ENCODE results near the gene GREM2.

The GREM2 gene

GRCh38 chr1:240609527-240610060, 2.4 kb downstream of the GREM2 start:
- DNase-seq = no peak

- no peak for DNase-seq
These were observed 3.2 kb downstream of the GREM2 start for GRCh38 chr1:240608707-240609106.

DNA sequence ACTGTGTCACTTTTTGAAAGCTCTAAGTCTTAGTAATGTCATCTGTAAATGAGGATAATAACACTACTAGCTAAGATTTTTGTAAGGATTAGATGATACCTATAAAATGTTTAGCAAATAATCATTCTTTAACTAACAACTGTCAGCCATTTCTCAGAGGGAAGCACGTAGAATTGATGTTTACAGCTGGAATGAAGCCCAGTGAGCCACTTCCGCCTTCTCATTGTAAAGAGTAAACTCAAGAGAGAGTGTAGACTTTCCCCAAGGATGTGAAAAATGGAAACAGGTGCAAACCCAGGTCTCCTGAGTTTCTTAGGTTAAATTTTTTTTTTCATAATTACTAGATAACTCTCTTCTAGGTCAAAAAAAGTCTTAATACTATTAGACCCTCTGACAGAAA, 4.9 kb downstream of the GREM2 start:
- DNase-seq = no peak

- DNase-seq = no peak
These were observed 9.8 kb downstream of the GREM2 start for GRCh38 chr1:240602189-240602588.

DNA sequence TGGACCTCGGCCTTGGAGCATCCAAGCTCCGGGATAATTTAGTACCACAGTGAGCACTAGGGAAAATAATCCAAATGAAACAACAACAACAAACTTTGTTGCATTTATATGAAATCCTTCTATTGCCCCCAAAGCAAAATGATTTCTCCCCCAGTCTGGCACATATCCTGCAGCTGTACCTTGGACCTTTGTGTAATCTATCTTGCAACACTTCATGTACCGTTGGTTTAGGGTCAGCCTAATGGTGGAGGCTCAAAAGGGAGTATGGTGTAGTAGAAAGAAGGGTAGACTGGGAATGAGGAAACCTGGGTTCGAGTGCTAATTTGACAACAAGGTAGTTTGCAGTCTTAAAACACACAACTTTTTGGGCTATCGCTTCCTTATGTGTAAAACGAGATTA, 12.1 kb downstream of the GREM2 start:
- DNase-seq = no peak

DNA sequence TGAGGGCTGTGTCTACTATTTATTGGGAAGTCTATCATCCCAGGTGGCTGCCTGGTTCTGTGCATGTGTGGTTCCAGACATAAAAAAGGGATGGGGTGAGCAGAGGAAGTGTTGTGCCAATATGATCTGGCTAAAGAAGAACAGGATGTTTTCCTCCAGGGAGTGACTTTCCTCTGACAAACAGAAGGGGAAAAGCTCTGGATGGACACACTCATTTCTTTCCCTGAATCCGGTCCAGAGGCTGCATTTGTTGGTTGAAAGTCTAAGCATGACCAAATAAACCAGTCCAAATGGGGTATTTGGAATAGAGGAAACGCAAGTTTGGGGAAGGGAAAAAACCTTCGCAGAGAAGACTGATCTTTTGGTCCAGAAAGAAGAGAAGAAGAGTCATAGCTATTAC, 12.7 kb downstream of the GREM2 start:
- DNase-seq = no peak

GRCh38 chr1:240598216-240599001, 13.5 kb downstream of the GREM2 start:
- no peak for DNase-seq

GRCh38 chr1:240597153-240597745, 14.7 kb downstream of the GREM2 start:
- no peak for DNase-seq

DNA sequence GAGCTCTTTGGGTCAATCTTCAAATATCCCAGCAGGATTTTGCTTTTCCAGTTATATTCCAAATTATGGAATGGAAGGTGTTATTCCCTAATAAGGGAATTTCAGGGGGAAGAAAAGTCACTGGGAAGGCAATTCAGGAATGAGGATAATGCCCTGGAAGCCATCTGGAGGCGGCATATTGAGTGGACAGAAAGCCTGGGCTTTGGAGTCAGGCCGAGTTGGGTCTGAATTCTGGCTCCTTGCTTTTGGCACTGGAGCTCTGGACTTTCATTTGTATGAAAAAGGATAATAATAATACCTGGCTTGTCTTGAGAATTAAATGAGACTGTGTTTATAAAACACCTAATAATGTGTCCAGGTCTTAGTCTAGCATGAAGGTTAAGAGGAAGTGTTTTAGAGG, 16.5 kb downstream of the GREM2 start:
- DNase-seq = no peak

- no peak for DNase-seq
These were observed 20.4 kb downstream of the GREM2 start for GRCh38 chr1:240591564-240591963.

GRCh38 chr1:240591078-240591477, 20.9 kb downstream of the GREM2 start:
- no peak for DNase-seq

DNA sequence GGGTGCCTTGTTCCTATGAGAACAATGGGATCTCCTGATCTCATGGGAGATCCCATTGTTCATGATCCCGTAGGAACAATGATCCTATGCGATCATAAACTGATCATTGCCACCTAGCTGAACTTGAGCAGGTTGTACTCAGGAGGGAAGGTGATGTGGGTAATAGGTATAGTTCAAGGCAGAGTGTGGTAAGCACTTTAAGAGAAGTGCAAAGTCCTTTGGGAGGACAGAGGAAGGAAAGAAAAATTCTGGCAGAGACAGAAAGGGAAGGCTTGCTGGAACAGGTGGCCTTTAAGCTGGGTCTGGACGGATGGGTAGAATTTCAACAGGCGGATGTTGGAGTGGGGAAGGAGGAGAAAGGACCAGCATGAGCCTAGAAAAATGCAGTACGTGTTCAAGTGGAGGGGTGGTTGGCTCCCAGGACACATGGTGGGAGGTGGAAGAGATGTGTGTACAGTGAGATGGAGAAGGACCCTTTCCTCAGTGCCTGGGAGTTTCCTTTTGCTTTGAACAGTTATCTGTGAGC, 22.3 kb downstream of the GREM2 start:
- DNase-seq = no peak

GRCh38 chr1:240586006-240586405, 25.9 kb downstream of the GREM2 start:
- DNase-seq = no peak

DNA sequence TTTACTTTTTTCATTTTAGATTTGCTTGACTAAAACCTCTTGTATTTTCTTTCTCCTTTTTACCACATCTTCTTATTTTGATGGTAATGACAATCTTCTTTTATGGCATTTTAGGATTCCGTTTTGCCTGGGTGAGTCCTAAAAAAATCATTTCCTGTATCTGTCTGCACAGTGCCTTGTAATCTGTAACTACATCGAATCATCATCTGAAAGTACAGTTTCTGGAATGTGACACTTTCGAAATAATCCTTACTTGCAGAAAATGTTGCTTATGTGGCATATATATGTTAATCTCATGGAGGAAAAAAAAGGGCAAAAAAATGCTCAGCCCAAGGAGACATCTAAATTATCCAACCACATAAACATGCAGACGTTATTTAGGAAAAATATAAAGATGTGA, 29.0 kb downstream of the GREM2 start:
- no peak for DNase-seq

GRCh38 chr1:240579511-240579910, 32.4 kb downstream of the GREM2 start:
- no peak for DNase-seq

DNA sequence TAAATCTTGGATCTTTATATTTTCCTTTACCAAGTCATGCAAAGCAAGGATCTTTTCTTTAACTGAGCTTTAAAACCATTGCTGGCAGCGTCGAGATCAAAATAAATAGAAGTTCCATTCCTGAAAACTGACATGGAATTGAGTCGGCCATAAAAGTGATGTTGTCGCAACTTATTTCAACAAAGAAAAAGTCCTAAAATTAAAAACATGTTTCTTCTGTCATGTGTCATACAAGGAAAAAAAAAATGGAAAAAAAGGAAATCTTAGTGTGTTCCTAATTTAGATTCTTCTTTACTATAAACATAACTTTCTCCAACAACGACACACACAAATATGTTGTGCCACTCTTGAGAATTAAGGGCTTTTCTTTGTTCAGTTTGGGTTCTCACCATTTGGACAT, 34.9 kb downstream of the GREM2 start:
- DNase-seq = no peak

GRCh38 chr1:240575981-240576662, 35.8 kb downstream of the GREM2 start:
- DNase-seq = no peak

DNA sequence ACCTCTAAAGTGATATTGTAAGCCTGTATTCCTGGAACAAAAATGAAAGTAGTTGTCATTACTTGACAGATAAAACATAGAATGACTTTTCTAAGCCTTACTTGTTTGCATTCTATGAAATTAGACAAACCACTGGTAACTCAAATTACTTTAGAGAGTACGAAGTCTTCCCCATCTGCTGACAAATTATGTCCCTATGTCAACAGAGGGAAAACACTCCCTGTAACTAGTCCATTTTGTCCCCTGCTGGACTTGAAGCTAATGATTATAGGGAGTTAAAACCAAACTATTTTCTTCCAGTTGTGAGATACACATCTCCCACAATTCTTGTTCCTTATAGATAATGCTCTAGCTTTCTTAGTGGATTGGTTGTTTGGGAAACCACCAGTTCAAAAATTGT, 39.6 kb downstream of the GREM2 start:
- no peak for DNase-seq

DNA sequence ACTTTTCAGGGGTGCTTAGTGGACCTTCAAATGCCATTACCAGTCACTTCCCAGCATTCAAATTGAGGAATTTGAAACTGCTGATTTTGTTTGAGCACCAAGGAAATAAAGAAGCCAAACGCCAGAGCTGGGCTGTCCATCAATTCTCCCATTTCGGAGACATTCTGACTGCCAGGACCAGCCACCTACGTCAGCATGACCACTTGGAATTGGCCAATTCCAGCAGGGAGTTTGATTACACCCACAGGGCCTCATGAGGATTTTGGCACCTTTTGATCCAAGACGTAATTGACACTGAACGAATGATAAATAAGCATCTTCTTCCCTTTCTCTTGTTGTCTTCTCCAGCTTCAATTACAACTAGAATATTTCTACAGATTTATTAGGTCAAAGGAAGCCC, 40.2 kb downstream of the GREM2 start:
- DNase-seq = no peak

DNA sequence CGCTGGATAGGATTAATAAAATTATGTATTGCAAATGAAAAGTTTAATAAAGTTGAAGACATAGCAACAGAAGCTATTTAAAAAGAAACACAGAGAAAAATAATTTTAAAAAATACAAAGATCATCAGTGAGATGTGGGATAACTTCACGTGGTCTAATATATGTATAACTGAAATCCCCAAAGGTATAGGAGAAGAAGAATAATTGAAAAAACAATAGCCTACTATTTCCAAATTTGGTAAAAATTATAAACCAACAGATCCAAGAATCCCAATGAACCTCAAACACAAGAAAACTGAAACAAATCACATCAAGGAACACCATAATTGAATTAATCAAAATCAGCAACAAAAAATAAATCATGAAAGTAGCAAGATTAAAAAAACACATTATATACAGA, 44.9 kb downstream of the GREM2 start:
- no peak for DNase-seq

DNA sequence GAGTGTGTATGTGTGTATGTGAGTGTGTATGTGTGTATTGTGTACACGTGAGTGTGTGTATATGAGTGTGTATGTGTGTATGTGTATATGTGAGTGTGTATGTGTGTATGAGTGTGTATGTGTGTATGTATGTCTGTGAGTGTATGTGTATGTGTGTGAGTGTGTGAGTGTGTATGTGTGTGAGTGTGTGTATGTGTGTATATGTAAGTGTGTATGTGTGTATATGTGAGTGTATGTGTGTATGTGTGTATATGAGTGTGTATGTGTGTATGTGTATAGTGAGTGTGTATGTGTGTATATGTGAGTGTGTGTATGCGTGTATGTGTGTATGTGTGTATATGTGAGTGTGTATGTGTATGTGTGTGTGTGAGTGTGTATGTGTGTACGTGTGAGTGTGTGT, 49.2 kb downstream of the GREM2 start:
- no peak for DNase-seq

- DNase-seq = no peak
These were observed 49.8 kb downstream of the GREM2 start for GRCh38 chr1:240562111-240562590.

- DNase-seq = no peak
These were observed 52.2 kb downstream of the GREM2 start for GRCh38 chr1:240559781-240560180.

DNA sequence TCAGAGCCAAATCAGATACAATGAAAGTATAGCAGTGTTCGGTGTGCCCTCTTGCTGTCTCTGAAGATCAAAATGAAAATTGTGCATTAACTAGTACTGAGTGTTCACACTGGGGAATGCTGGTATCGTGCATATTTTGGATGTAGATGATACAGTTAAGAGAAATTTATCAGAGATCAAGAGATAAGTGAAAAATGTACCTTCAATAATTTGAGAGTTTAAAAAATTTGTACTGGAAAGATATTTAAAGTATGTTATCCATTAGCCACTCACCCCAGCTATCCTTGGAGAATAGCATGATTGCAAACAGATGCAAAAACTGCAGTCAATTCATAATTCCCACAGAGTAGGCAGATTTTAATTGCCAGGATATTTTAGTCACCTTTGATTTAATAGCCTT, 56.4 kb downstream of the GREM2 start:
- no peak for DNase-seq

Data from activated effector memory CD4-positive, alpha-beta T cell treated with anti-CD3 and anti-CD28 coated beads, Interleukin-2, amount 50 U/mL, for 16 hours (primary cell).